GM12878 (cell line): ENCODE data around the gene SEMA7A.
A peak's percentile ranks its signal among the peaks of the same experiment; 100 is the strongest.

Experiments
- EP300 ChIP-seq, 2 experiments: fragments of 150-350 bp in 1 of 2; IDR thresholded peaks; 2 replicates each; pipeline ENCODE4 v1.6.1; 2011 to 2012; ENCODE audit warnings: low read depth in 2 of 2, low read length in 2 of 2, borderline replicate concordance in 1 of 2, improper control_type of control experiment in 1 of 2, inconsistent platforms in 1 of 2; ENCODE audit not compliant: control insufficient read depth in 1 of 2
- FOS ChIP-seq: IDR thresholded peaks from 3 replicates; pipeline ENCODE4 v1.6.1; 2011; ENCODE audit warnings: borderline replicate concordance; ENCODE audit not compliant: insufficient read length; ENCODE audit errors: extremely low read depth
- NFYB ChIP-seq: IDR thresholded peaks from 2 replicates; pipeline ENCODE4 v1.6.1; 2011; ENCODE audit warnings: low read depth, mild to moderate bottlenecking, low read length, improper control_type of control experiment, moderate library complexity; ENCODE audit not compliant: insufficient read depth
- POLR2A ChIP-seq: IDR thresholded peaks from 2 replicates; pipeline ENCODE4 v1.6.1; 2011; ENCODE audit warnings: low read depth, mild to moderate bottlenecking, low read length
- TF ChIP-seq, protein P1 (sequence below), 3 experiments: IDR thresholded peaks in 2 of 3; conservative IDR thresholded peaks in 1 of 3; 2 replicates each; pipeline ENCODE4 v1.5.1; 2011; ENCODE audit warnings: low read depth in 3 of 3, low read length in 3 of 3, mild to moderate bottlenecking in 3 of 3, control low read depth in 2 of 3, moderate library complexity in 2 of 3, inconsistent platforms in 1 of 3, mixed read lengths in 1 of 3; ENCODE audit not compliant: control insufficient read depth in 2 of 3, insufficient read depth in 1 of 3; ENCODE audit errors: extremely low read depth in 1 of 3
- TF ChIP-seq, protein P2 (sequence below): IDR thresholded peaks from 2 replicates; pipeline ENCODE4 v1.6.1; 2011; ENCODE audit warnings: low read depth, low read length, improper control_type of control experiment, borderline replicate concordance

DNA sequence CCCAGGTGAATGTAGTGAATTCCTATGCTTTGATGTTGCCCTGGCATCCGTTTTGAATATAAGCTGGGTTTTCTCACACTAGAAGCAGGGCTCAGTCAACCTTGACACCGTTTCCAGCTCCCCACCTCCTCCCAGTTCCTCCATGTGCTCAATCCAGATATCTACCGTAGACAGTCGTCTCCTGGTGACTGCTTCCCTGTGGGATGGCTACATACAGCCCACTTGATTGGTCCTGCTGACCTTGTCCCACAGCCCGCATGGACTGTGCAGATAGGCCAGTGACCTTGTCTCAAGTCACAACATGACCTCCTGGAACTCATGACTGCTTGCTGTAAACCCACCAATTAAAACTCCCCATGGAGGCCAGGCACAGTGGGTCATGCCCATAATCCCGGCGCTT is 8.1 kb downstream of the SEMA7A start:
- TF ChIP-seq, protein P1, sequence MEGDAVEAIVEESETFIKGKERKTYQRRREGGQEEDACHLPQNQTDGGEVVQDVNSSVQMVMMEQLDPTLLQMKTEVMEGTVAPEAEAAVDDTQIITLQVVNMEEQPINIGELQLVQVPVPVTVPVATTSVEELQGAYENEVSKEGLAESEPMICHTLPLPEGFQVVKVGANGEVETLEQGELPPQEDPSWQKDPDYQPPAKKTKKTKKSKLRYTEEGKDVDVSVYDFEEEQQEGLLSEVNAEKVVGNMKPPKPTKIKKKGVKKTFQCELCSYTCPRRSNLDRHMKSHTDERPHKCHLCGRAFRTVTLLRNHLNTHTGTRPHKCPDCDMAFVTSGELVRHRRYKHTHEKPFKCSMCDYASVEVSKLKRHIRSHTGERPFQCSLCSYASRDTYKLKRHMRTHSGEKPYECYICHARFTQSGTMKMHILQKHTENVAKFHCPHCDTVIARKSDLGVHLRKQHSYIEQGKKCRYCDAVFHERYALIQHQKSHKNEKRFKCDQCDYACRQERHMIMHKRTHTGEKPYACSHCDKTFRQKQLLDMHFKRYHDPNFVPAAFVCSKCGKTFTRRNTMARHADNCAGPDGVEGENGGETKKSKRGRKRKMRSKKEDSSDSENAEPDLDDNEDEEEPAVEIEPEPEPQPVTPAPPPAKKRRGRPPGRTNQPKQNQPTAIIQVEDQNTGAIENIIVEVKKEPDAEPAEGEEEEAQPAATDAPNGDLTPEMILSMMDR (IDR thresholded peaks at IDR 0.05 in 2 of 3, conservative IDR thresholded peaks at IDR 0.05 in 1 of 3; ENCODE audit: control insufficient read depth in 2 of 3, extremely low read depth in 1 of 3, insufficient read depth in 1 of 3, low read depth in 3 of 3, low read length in 3 of 3): no peak
- TF ChIP-seq NFYB (no peak), POLR2A (peak; percentile 41; the same call in 1 of the 2 replicates), FOS (no peak), EP300 (IDR thresholded peaks at IDR 0.05; ENCODE audit: borderline replicate concordance in 1 of 2, control insufficient read depth in 1 of 2, low read depth in 2 of 2, low read length in 2 of 2) (no peak)
- TF ChIP-seq, protein P2, sequence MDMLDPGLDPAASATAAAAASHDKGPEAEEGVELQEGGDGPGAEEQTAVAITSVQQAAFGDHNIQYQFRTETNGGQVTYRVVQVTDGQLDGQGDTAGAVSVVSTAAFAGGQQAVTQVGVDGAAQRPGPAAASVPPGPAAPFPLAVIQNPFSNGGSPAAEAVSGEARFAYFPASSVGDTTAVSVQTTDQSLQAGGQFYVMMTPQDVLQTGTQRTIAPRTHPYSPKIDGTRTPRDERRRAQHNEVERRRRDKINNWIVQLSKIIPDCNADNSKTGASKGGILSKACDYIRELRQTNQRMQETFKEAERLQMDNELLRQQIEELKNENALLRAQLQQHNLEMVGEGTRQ: no peak
